Jurkat, Clone E6-1 (cell line): ENCODE data around the gene EEIG2.

Experiments used
- DNase-seq: peaks from one replicate; pipeline ENCODE4 v3.0.0-alpha.2; 2011; ENCODE audit warnings: low read depth, low spot score
- H3K4me3 ChIP-seq: 2 replicates; pipeline ENCODE4 v1.5.1; 2011; ENCODE audit warnings: mild to moderate bottlenecking, low read length, control low read depth, moderate library complexity

The EEIG2 gene

DNA sequence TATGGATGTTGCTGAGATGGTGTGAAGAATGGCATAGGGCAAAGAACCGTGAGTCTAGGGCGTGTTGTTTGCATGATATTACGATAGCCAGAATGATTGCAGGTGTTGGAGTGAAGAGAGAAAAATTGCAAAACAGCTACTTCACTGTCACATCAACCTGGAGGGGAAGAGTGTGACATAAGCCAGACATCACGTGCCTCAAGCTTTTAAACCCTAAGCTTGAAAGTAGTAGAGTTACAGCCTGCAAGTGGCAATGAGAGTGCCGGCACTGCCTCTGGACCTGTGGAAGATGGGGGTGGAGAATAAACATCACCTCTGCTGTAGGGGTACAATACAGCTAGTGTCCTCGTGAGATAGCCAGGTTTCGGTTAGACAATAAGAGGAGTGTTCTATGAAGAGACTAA, 11.1 kb downstream of the EEIG2 start:
- DNase-seq, result no peak
- no peak overlapping the region for H3K4me3 ChIP-seq

DNA sequence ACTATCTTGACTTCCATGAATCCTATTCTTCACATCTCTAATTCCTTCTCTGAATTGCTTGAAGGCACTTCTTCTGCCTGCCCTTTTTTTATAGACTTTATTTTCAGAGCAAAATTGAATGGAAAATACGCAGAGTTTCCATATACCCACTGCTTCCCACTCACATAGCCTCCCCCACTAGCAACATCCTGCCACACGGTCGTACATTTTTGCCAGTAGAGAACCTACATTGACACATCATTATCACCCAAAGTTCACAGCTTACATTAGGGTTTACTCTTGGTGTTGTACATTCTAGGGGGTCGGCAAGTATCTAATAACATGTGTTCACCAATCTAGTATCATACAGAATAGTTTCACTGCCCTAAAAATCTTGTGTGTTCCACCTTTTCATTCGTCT, 12.3 kb downstream of the EEIG2 start:
- no peak for DNase-seq
- no peak overlapping the region for H3K4me3 ChIP-seq

DNA sequence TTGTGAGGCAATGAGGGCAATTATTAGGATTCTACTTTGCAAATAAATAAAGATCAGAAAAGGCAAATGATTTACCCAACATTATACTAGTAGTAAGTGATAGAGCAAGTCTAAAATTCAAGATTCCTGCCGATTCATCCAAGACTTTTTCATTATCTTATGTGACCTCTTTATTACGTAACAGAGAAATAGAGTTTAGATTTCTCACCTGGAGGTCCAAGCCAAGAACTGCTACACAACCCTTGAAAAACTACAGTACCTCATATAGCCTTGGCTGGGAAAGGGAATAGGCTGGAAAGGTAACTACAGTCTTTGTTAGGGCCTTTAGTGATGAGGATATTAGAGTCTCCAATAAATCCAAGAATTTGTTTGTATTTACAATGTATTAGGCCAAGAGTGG, 13.3 kb downstream of the EEIG2 start:
- no peak overlapping the region for H3K4me3 ChIP-seq
- no peak for DNase-seq

DNA sequence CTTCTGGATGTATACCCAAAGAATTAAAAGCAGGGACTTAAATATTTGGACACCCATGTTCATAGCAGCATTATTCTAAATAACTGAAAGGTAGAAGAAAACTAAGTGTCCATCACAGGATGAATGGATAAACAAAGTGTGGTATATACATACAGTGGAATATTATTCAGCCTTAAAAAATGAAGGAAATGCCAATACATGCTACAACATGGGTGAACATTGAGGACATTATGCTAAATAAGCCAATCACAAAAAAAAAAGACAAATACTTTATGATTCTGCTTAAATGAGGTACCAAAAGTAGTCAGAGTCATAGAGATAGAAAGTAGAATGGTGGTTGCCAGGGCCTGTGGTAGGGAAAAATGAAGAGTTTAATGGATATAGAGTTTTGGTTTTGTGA, 14.1 kb downstream of the EEIG2 start:
- H3K4me3 ChIP-seq, result no peak overlapping the region
- DNase-seq, result no peak

DNA sequence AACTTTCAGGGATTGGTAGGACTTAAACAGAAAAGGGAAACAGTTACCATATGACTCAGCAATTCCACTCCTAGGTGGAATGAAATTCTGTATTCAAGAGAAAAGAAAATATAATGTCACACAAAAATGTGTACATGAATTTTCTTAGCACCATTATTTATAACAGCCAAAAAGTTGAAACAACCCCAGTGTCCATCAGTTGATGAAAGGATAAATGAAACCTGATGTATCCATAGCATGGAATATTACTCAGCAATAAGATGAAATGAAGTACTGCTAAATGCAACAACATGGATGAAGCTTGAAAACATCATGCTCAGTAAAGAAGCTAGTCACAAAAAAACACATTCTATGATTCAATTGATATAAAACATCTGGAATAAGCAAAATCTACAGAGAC, 15.5 kb downstream of the EEIG2 start:
- no peak for DNase-seq
- H3K4me3 ChIP-seq, result no peak overlapping the region

DNA sequence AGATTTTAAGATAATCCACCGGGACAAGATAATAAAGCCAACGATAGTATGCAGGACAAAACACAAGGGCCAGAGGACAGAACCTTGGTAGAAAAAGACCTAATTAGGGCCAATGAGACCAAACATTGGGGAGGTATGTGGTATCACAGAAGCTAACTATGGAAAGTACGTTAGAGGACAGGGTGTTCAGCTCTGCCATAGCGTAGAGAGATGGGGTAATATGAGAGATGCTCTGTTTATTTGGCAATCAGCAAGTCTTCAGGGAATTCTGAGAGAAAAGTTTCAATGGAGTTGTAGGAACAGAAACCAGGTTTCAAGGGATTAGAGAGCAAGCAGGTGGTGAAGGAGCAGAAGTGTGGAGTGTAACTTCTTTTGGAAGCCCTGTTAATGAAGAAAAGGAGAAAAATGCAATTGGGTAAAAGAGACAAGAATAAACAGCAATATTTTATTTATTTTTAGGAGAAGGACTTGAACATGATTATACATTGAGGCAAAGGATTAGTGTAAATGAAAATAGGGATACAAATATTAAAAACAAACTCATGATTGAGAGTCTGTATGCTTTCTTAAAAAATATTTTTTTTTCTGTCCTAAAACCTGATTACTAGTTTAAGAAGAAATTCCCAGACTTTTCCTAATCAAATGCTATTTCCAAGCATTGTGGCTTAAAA, 24.0 kb downstream of the EEIG2 start:
- no peak for DNase-seq

DNA sequence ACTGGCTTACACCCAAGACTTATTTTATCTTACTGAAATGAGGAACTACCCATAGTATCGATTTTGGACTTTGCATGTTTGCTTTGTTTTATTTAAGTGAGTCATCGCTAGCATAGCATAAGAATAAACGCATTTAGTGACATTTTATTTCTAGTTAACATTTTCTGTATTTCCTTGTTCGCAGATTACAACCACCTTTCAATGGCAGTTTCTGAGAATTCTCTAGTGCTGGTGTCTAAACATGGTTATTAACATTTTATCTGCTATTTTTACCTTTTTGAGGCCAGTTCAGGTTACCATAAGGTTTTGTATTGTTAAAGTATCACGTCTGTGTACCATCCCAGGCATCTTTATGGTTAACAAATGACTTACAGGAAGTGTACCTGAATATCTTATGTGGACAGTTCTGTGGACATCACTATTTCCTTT, 24.5 kb downstream of the EEIG2 start:
- H3K4me3 ChIP-seq, result no peak overlapping the region
- DNase-seq, result no peak

More for the DNA sequence above, 24.0 kb downstream of the EEIG2 start:
- no peak overlapping the region for H3K4me3 ChIP-seq

DNA sequence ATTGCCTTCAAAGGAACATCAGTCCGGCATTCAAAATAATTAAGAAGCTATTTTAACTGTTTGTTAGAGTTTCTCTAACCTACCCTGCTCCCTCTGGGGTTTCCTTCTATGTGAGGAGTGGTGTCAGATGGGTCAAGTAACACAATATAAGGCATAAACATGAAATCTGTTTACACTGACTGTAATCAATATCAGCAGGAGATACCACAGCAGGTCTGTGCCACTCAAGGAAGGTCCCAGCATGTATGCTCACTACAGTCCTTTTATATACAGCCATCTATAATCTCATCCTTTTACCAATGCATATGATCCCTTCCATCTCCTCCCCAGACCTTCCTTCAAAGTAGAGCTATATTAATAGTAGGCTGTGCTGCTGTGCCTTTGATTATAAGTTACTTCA, 25.4 kb downstream of the EEIG2 start:
- DNase-seq, result no peak
- no peak overlapping the region for H3K4me3 ChIP-seq

DNA sequence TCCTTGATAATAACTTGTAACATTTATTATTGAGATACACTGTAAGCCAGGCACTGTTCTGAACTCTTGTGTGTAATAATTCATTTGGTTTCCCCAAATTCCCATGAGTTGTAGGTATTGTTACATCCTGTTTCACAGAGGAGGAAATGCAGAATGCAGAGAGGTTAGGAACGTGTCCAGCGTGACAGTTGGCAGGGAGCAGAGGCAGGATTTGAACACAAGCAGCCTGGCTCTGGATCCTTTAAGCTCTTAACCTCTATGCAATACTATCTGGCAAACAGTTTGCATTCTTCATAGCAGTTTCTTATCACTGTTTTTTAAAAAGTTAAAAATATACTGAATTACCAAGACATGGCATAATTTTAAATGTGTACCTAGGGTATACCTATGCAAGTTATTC, 30.5 kb downstream of the EEIG2 start:
- no peak for DNase-seq
- H3K4me3 ChIP-seq, result no peak overlapping the region

DNA sequence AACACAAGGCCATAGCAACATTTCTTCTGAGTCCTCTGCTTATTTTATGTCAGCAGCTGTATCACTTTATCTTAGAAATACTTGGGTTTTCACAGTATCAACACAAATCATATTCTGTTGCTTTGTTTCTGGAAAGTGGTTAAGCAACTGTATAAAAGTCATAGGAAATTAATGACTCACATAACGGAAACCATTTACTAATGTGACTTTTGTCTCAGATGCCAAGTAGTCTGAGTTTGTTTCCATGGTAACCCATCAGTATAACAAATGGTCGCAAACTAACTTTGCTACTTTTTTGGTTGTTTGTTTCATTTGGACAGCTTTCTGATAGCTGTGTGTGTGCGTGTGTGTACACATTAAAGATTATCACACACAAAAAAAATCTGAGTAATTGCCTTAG, 31.1 kb downstream of the EEIG2 start:
- peak; percentile 62 for DNase-seq
- no peak overlapping the region for H3K4me3 ChIP-seq

DNA sequence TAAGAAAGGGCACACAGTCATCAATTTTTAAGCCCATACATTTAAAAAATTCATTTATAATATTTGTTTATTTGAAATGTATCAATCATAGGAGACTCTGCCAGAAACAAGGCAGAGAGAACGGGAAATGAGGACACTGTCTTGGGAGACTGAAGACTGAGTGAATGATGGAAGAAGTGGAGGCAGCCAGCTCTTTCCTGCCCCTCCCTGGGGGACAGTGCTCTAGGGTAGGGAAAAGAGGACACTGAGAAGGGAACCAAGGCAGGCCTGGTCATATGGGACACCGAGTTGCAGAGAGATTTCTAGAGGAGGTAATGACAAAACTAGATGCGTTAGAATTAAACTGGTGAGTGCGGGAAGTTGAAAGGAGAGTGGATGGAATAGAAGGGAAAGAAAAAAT, 31.6 kb downstream of the EEIG2 start:
- no peak overlapping the region for H3K4me3 ChIP-seq
- no peak for DNase-seq

DNA sequence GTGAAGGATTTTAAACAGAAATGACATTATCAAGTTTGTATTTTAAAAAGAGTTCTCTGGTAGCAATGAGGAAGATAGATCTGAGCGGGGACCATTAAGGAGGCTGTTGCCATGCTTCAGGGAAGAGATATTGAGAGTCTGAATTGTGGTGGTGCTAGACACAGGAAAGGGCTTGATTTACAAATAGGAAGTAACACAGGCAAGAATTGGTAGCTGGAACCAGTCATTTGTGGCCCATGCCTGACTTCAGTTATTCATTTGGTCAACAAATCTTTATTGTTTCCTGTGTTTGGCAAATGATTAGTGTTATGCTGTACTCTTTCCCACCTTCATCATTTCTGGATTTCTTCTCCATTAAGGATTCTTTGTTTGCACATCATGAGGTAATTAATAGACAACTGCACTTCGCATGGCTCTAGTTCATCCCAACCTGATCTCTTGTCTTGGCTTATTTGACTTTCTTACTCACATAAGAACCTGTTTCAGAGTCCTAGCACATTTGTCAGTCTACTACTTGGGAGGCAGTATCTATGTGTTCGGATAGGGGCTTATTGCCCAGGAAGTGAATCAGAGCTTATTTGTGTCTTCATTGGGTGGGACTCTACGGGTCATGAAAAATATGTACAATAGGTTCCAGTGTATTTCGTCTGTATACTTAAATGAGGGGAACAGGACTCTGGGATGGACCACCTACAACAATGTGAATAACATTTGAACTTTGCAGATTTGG, 32.3 kb downstream of the EEIG2 start:
- no peak overlapping the region for H3K4me3 ChIP-seq
- DNase-seq, result no peak

DNA sequence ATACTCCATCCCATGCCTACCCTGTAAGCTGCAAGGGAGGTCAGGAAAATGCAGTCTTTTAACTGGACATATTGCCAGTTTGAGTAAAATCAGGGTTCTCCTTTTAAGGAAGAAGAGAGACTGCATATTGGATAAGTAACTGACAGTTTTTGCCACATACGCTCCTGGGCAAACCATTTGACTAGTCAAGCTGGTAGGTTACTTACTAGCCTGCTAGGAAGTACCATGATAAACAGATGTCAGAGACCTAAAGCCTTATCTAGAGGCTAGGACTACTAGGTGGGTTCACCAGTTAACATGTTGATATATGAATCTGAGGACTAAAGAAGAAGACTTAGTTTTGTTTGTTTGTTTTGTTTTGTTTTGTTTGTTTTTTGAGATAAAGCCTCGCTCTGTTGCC, 33.5 kb downstream of the EEIG2 start:
- H3K4me3 ChIP-seq, result no peak overlapping the region
- no peak for DNase-seq

DNA sequence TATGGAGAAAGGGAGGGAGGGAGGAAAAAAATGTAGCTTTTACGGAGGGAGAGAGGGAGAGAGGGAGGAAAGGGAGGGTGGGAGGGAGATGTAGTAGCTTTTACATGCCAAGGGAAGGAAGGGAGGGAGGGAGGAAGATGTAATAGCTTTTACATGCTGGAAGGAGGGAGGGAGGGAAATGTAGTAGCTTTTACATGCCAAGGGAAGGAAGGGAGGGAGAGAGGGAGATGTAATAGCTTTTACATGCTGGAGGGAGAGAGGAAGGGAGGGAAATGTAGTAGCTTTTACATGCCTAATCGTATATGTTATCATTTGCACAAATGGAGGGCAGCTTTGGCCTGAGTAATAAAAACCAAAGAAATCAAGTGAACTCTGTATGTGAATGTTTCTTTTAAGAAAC, 35.6 kb downstream of the EEIG2 start:
- no peak for DNase-seq

DNA sequence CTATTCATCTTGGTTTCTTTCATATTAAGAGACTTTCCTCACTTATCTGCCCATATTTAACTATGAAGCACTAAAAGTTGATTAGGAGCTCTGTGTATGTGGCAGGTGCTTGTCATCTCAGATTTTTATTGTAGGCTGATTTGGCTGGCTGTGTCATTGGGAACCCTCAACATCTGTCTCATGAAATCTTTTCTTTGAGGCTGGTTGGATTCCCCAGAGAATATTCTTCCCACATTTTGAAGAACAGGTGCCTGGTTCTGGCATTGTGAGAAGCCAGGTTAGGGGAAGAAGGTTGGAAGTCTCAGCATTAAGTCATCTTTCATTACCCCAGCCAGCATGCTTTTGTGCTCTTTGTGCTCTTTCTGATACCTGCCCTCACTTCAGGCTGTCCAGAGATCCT, 37.1 kb downstream of the EEIG2 start:
- no peak for DNase-seq
- no peak overlapping the region for H3K4me3 ChIP-seq

More for the DNA sequence above, 35.6 kb downstream of the EEIG2 start:
- no peak overlapping the region for H3K4me3 ChIP-seq

DNA sequence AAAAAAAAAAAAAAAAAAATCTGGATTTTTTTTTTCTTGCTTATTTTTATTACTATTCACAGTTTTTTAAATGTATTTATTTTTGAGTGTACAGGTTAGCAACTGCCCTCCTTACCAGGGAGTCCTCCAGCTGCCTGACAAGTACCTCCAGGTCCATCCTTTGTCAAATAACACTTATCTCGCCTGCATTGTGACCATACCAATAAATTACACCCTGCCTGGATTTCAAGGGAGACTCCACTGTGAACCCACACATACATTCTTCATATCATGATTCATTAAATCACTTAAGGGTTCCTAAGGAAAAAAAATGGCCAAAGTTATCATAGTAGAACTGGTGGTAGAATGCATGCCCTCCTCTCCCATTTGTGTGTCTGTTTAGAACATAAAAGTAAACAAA, 38.4 kb downstream of the EEIG2 start:
- no peak for DNase-seq
- no peak overlapping the region for H3K4me3 ChIP-seq

DNA sequence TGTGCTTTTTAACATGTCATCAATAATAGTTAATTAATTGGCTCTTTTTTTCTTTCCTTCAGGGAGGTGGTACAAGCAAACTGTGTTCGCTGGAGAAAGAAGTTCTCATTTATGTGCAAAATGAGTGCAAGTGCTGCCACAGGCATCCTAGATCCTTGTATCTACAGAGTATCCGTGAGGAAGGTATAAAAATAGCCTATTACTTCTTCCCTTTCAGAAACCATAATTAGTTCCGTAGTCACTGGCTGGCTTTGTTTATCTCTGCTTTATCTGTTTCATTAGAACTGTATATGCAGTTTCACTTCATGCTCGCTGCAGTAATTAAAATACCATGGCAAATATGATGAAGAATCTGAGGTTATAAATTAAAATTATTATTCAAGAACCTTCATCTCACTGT, 40.6 kb downstream of the EEIG2 start:
- H3K4me3 ChIP-seq, result no peak overlapping the region
- DNase-seq, result no peak

DNA sequence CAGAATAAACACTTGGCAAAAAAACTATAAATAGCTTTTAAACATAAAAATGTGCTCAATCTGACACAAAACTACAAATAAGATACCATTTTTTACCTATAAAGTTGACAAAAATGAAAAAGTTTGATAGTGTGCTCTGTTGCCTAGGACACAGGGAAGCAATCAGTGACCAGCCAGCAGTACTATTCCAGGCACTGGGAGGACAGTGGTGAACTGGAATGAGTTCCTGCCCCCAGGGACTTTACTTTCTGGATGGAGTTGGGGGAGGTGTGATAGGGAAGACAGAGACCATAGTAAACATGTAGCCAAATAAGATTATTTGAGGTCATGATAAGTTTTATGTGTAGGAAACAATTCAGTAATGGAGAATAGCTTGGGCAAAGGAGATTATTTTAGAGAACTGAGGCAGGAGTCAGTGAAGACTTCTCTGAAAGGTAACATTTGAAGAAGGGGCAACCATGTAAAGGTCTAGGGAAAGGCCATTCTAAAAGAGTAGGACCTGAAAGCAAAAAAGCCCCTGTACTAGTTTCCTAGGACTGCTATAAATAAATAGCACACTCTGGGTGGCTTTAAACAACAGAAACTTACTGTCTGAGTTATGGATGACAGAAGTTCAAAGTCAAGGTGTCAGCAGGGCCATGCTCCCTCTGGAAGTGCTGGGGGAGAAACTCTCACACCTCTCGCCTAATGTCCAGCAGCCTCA, 42.0 kb downstream of the EEIG2 start:
- H3K4me3 ChIP-seq, result no peak overlapping the region
- DNase-seq, result no peak

DNA sequence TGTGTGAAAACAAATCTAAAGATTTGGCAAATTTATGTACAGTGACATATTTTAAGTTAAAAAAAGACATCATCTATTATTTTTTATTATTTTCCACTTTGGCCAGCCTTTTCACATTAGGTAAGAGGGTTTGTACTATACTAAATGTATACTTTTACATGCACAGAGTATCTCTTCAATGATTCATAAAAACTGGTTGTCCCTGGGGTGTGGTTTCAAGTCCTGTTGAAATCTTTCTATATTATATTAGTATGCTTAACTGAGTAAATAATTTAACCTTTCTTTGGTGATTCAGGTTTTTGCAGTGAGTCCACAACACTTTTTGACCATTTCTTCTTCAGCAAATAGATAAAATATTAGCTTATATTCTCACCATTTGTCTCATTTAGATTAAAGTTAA, 45.7 kb downstream of the EEIG2 start:
- no peak overlapping the region for H3K4me3 ChIP-seq
- no peak for DNase-seq

DNA sequence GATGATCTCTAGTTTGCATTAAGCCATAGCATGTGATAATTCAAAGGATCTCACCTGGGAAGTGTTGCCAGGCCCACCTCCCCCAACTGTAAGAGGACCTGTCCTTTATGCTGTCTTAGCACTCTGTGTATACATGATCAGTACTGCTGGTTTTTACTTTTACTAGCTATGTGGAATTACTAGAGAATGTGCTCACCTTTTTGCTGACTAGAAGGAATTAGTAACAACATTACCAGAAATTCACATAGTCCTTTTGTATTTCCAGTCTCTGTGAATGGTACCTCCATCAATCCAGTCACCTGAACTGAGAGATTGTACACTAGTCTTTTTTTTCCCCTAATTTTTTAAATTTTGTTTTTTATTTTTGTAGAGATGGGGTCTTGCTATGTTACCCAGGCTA, 46.6 kb downstream of the EEIG2 start:
- no peak for DNase-seq
- no peak overlapping the region for H3K4me3 ChIP-seq
